GM21515 (cell line): Measurements from ENCODE around the gene SENP2.
"Not testable (repeated sequence)": the region's sequence is repeated elsewhere in the genome, so short reads cannot be mapped to it uniquely, and the experiment has no call there.

Experiments used
- ATAC-seq: cut with Tn5 transposase; IDR thresholded peaks from one replicate; pipeline ENCODE4 v1.9.1; 2021; ENCODE audit not compliant: unreplicated experiment

The SENP2 gene

GRCh38 chr3:185585859-185586685, at the start of gene SENP2:
Gene SENP2, plus strand, starts transcription at chr3:185586295. Its CDS starts 119 bp downstream, at chr3:185586414.
- ATAC-seq, result peak; percentile 95

- peak; percentile 99 for ATAC-seq
Measured at GRCh38 chr3:185537369-185537970, 48.6 kb upstream of the SENP2 start.

GRCh38 chr3:185539934-185540333, 46.2 kb upstream of the SENP2 start:
- ATAC-seq, result no peak

- no peak for ATAC-seq
Measured at GRCh38 chr3:185540695-185541094, 45.4 kb upstream of the SENP2 start.

GRCh38 chr3:185549122-185549521, 37.0 kb upstream of the SENP2 start:
- no peak for ATAC-seq

- ATAC-seq, result no peak
Measured at GRCh38 chr3:185549651-185550111, 36.4 kb upstream of the SENP2 start.

- peak; percentile 76 for ATAC-seq
Measured at GRCh38 chr3:185552358-185552877, 33.7 kb upstream of the SENP2 start, which contains the start of gene LIPH. Gene LIPH, minus strand, starts transcription at chr3:185552588. Its CDS starts 117 bp downstream, at chr3:185552471.

- ATAC-seq, result no peak
Measured at GRCh38 chr3:185555101-185555501, 31.0 kb upstream of the SENP2 start.

- ATAC-seq, result no peak
Measured at GRCh38 chr3:185555860-185556347, 30.2 kb upstream of the SENP2 start.

- ATAC-seq, result not testable (repeated sequence)
Measured at GRCh38 chr3:185556640-185557039, 29.5 kb upstream of the SENP2 start.

- ATAC-seq, result no peak
Measured at GRCh38 chr3:185558395-185558794, 27.7 kb upstream of the SENP2 start.

- ATAC-seq, result no peak
Measured at GRCh38 chr3:185559706-185560090, 26.4 kb upstream of the SENP2 start.

GRCh38 chr3:185560676-185561075, 25.4 kb upstream of the SENP2 start:
- no peak for ATAC-seq

- no peak for ATAC-seq
Measured at GRCh38 chr3:185561374-185561943, 24.6 kb upstream of the SENP2 start.

GRCh38 chr3:185561958-185562357, 24.1 kb upstream of the SENP2 start:
- ATAC-seq, result no peak

- no peak for ATAC-seq
Measured at GRCh38 chr3:185572183-185572582, 13.9 kb upstream of the SENP2 start.

GRCh38 chr3:185575108-185575869, 10.8 kb upstream of the SENP2 start:
- ATAC-seq, result peak; percentile 82

GRCh38 chr3:185582236-185582635, 3.9 kb upstream of the SENP2 start:
- ATAC-seq, result no peak

GRCh38 chr3:185582871-185583270, 3.2 kb upstream of the SENP2 start:
- no peak for ATAC-seq

- no peak for ATAC-seq
Measured at GRCh38 chr3:185583925-185584324, 2.2 kb upstream of the SENP2 start.

- no peak for ATAC-seq
Measured at GRCh38 chr3:185584686-185585085, 1.4 kb upstream of the SENP2 start.
